Measurements from ENCODE around the gene SHLD2.
"Not testable (repeated sequence)": the region's sequence is repeated elsewhere in the genome, so short reads cannot be mapped to it uniquely, and the experiment has no call there.

SHLD2 gene

GRCh38 chr10:87134440-87134839, 39.4 kb downstream of the SHLD2 start:
- H3K36me3 ChIP-seq (ENCODE audit: insufficient read depth, low read length); H2AFZ ChIP-seq (ENCODE audit: low read depth, low read length); H3K9me3 ChIP-seq (ENCODE audit: low read length); H3K27me3 ChIP-seq (ENCODE audit: insufficient read depth, low read length); H3K4me3 ChIP-seq (ENCODE audit: low read length); H3K4me1 ChIP-seq (ENCODE audit: insufficient read depth, low read length): not testable (repeated sequence)

- H3K4me1 ChIP-seq (ENCODE audit: insufficient read depth, low read length); H3K27me3 ChIP-seq (ENCODE audit: insufficient read depth, low read length); H3K4me3 ChIP-seq (ENCODE audit: low read length); H3K9me3 ChIP-seq (ENCODE audit: low read length); H3K36me3 ChIP-seq (ENCODE audit: insufficient read depth, low read length); H2AFZ ChIP-seq (ENCODE audit: low read depth, low read length): not testable (repeated sequence)
Measured at GRCh38 chr10:87137478-87137877, 42.5 kb downstream of the SHLD2 start.

GRCh38 chr10:87142230-87143108, 47.5 kb downstream of the SHLD2 start:
- H3K4me3 ChIP-seq (ENCODE audit: low read length); H3K4me1 ChIP-seq (ENCODE audit: insufficient read depth, low read length); H3K27me3 ChIP-seq (ENCODE audit: insufficient read depth, low read length); H2AFZ ChIP-seq (ENCODE audit: low read depth, low read length); H3K9me3 ChIP-seq (ENCODE audit: low read length); H3K36me3 ChIP-seq (ENCODE audit: insufficient read depth, low read length): not testable (repeated sequence)

GRCh38 chr10:87143109-87143418, 48.1 kb downstream of the SHLD2 start:
- not testable (repeated sequence) for H2AFZ ChIP-seq (ENCODE audit: low read depth, low read length); H3K4me3 ChIP-seq (ENCODE audit: low read length); H3K4me1 ChIP-seq (ENCODE audit: insufficient read depth, low read length); H3K36me3 ChIP-seq (ENCODE audit: insufficient read depth, low read length); H3K27me3 ChIP-seq (ENCODE audit: insufficient read depth, low read length); H3K9me3 ChIP-seq (ENCODE audit: low read length)

GRCh38 chr10:87145598-87145997, 50.6 kb downstream of the SHLD2 start:
- H3K27me3 ChIP-seq (ENCODE audit: insufficient read depth, low read length); H2AFZ ChIP-seq (ENCODE audit: low read depth, low read length); H3K4me1 ChIP-seq (ENCODE audit: insufficient read depth, low read length); H3K9me3 ChIP-seq (ENCODE audit: low read length); H3K4me3 ChIP-seq (ENCODE audit: low read length); H3K36me3 ChIP-seq (ENCODE audit: insufficient read depth, low read length): not testable (repeated sequence)

- not testable (repeated sequence) for H3K27me3 ChIP-seq (ENCODE audit: insufficient read depth, low read length); H2AFZ ChIP-seq (ENCODE audit: low read depth, low read length); H3K9me3 ChIP-seq (ENCODE audit: low read length); H3K36me3 ChIP-seq (ENCODE audit: insufficient read depth, low read length); H3K4me1 ChIP-seq (ENCODE audit: insufficient read depth, low read length); H3K4me3 ChIP-seq (ENCODE audit: low read length)
Measured at GRCh38 chr10:87149020-87149609, 54.1 kb downstream of the SHLD2 start.

- H2AFZ ChIP-seq (ENCODE audit: low read depth, low read length); H3K36me3 ChIP-seq (ENCODE audit: insufficient read depth, low read length); H3K27me3 ChIP-seq (ENCODE audit: insufficient read depth, low read length); H3K9me3 ChIP-seq (ENCODE audit: low read length); H3K4me1 ChIP-seq (ENCODE audit: insufficient read depth, low read length); H3K4me3 ChIP-seq (ENCODE audit: low read length): not testable (repeated sequence)
Measured at GRCh38 chr10:87151516-87151915, 56.5 kb downstream of the SHLD2 start.

- not testable (repeated sequence) for H3K4me1 ChIP-seq (ENCODE audit: insufficient read depth, low read length); H3K4me3 ChIP-seq (ENCODE audit: low read length); H3K36me3 ChIP-seq (ENCODE audit: insufficient read depth, low read length)
Measured at GRCh38 chr10:87156841-87157240, 61.8 kb downstream of the SHLD2 start.

GRCh38 chr10:87157821-87158220, 62.8 kb downstream of the SHLD2 start:
- H3K4me1 ChIP-seq (ENCODE audit: insufficient read depth, low read length); H2AFZ ChIP-seq (ENCODE audit: low read depth, low read length); H3K4me3 ChIP-seq (ENCODE audit: low read length); H3K36me3 ChIP-seq (ENCODE audit: insufficient read depth, low read length); H3K27me3 ChIP-seq (ENCODE audit: insufficient read depth, low read length); H3K9me3 ChIP-seq (ENCODE audit: low read length): not testable (repeated sequence)

More at GRCh38 chr10:87156841-87157240, 61.8 kb downstream of the SHLD2 start:
- H3K9me3 ChIP-seq (ENCODE audit: low read length); H3K27me3 ChIP-seq (ENCODE audit: insufficient read depth, low read length); H2AFZ ChIP-seq (ENCODE audit: low read depth, low read length): not testable (repeated sequence)

GRCh38 chr10:87162703-87163293, 67.8 kb downstream of the SHLD2 start:
- H3K36me3 ChIP-seq (ENCODE audit: insufficient read depth, low read length); H3K27me3 ChIP-seq (ENCODE audit: insufficient read depth, low read length); H3K4me3 ChIP-seq (ENCODE audit: low read length); H3K9me3 ChIP-seq (ENCODE audit: low read length); H3K4me1 ChIP-seq (ENCODE audit: insufficient read depth, low read length); H2AFZ ChIP-seq (ENCODE audit: low read depth, low read length): not testable (repeated sequence)

- H3K9me3 ChIP-seq (ENCODE audit: low read length); H3K36me3 ChIP-seq (ENCODE audit: insufficient read depth, low read length); H3K27me3 ChIP-seq (ENCODE audit: insufficient read depth, low read length); H2AFZ ChIP-seq (ENCODE audit: low read depth, low read length); H3K4me1 ChIP-seq (ENCODE audit: insufficient read depth, low read length); H3K4me3 ChIP-seq (ENCODE audit: low read length): not testable (repeated sequence)
Measured at GRCh38 chr10:87163414-87163813, 68.4 kb downstream of the SHLD2 start.

- not testable (repeated sequence) for H3K27me3 ChIP-seq (ENCODE audit: insufficient read depth, low read length); H3K4me3 ChIP-seq (ENCODE audit: low read length); H2AFZ ChIP-seq (ENCODE audit: low read depth, low read length); H3K4me1 ChIP-seq (ENCODE audit: insufficient read depth, low read length); H3K36me3 ChIP-seq (ENCODE audit: insufficient read depth, low read length); H3K9me3 ChIP-seq (ENCODE audit: low read length)
Measured at GRCh38 chr10:87169857-87170256, 74.9 kb downstream of the SHLD2 start.

GRCh38 chr10:87170705-87171104, 75.7 kb downstream of the SHLD2 start:
- H2AFZ ChIP-seq (ENCODE audit: low read depth, low read length); H3K36me3 ChIP-seq (ENCODE audit: insufficient read depth, low read length); H3K4me3 ChIP-seq (ENCODE audit: low read length); H3K27me3 ChIP-seq (ENCODE audit: insufficient read depth, low read length); H3K9me3 ChIP-seq (ENCODE audit: low read length); H3K4me1 ChIP-seq (ENCODE audit: insufficient read depth, low read length): not testable (repeated sequence)

GRCh38 chr10:87171670-87172069, 76.7 kb downstream of the SHLD2 start:
- H3K36me3 ChIP-seq (ENCODE audit: insufficient read depth, low read length); H3K27me3 ChIP-seq (ENCODE audit: insufficient read depth, low read length); H3K4me1 ChIP-seq (ENCODE audit: insufficient read depth, low read length); H3K4me3 ChIP-seq (ENCODE audit: low read length); H2AFZ ChIP-seq (ENCODE audit: low read depth, low read length); H3K9me3 ChIP-seq (ENCODE audit: low read length): not testable (repeated sequence)
